LNCAP (cell line): ENCODE results near the gene LINC00237.

Source experiments
- TF ChIP-seq, protein P1 (sequence below): fragments of 450-650 bp; IDR thresholded peaks from 2 replicates; pipeline ENCODE4 v1.5.1; 2017; ENCODE audit warnings: mild to moderate bottlenecking

The LINC00237 gene

DNA sequence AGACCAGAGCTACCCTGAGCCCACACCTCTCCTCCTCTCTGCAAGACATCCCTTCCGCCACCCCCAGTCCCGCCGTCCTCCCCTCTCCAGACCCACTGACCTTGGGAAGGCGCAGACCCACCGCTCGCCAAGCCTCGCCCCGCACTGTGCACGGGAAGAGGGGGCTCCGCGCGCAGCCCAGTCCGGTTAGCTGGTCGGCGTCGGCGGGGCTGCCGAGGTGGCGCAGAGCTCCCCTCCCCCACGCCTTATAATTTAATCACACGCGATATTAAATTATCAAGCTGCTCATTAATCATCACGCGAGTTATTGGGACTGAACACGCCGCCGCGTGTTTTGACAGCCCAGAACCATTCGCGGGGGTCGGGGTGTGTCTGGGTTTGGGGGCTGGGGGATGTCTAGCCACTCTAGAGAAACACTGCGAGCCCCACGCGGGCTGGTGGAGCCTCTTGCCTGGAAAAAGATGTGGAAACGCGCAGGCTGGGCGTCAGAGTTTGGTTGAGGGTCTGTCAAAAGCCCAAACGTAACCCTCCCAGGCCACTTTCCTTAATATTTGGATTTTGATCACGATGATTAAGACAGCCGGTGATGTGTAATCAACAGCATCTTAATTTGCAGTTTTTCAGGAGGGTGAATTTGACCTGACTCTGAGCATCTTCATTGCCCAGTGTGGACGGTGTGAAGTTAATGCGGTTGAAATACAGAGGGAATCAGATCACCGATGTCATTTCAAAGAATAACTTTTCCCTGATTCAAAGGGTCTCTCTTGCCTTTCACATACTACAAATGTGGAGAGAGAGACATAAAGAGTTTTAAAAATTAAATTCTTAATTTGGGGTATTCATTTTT, at the start of gene LINC00237:
TSS of gene LINC00237 (minus strand) at position 188 of the 847 bp plus-strand sequence.
- TF ChIP-seq, protein P1, sequence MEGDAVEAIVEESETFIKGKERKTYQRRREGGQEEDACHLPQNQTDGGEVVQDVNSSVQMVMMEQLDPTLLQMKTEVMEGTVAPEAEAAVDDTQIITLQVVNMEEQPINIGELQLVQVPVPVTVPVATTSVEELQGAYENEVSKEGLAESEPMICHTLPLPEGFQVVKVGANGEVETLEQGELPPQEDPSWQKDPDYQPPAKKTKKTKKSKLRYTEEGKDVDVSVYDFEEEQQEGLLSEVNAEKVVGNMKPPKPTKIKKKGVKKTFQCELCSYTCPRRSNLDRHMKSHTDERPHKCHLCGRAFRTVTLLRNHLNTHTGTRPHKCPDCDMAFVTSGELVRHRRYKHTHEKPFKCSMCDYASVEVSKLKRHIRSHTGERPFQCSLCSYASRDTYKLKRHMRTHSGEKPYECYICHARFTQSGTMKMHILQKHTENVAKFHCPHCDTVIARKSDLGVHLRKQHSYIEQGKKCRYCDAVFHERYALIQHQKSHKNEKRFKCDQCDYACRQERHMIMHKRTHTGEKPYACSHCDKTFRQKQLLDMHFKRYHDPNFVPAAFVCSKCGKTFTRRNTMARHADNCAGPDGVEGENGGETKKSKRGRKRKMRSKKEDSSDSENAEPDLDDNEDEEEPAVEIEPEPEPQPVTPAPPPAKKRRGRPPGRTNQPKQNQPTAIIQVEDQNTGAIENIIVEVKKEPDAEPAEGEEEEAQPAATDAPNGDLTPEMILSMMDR, result no peak

DNA sequence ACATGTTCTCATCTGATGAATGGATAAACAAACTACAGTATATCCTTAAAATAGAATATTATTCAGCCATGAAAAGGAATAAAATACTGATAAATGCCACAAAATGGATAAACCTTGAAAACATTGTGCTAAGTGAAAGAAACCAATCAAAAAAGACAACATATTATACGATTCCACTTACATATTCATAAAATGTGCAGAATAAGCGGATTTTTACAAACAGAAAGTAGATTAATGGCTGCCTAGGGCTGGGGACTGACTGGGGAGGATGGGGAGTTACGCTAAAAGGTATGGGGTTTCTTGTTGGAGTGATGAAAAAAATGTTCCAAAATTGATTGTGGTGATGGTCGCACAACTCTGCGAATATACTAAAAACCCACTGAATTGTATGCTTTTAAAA, 49.1 kb upstream of the LINC00237 start:
- TF ChIP-seq, protein P1, result no peak

DNA sequence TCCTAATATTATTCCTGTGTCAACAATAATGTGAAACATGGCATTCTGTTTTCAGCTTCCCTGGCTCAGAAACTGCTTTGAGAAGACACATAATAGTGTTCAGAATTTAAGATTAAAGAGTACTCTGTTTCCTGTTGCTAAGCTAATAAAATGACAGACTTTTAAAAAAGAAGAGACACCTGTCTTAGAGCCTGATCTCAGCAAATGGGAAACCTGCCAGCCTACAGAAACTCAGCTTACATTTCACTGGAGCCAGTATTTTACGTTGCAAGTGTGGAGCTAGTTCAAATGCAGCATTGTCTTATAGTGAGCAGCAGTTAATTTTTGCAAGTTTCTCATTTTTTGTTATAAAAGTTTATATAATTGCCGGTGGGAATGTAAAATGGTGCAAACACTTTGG, 48.5 kb upstream of the LINC00237 start:
- TF ChIP-seq, protein P1, result no peak

DNA sequence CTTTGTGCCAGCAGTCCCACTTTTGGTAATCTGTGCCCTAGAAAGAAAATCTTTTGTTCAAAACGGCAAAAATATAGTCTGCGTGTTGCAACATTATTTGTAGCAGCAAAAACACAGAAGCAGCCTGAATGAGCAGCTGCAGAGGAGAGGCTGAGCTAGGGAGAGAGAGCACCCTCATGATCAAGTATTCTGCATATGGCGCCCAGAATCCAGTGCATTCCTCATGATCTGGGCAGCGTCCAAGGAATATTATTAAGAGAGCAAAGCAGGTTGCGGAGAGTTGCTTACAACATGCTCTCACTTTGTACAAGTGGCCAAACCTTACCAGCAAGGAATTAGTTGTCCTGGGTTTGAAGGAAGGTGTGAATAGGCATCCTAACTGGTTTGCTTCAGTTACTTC, 45.6 kb upstream of the LINC00237 start:
- TF ChIP-seq, protein P1, result no peak

DNA sequence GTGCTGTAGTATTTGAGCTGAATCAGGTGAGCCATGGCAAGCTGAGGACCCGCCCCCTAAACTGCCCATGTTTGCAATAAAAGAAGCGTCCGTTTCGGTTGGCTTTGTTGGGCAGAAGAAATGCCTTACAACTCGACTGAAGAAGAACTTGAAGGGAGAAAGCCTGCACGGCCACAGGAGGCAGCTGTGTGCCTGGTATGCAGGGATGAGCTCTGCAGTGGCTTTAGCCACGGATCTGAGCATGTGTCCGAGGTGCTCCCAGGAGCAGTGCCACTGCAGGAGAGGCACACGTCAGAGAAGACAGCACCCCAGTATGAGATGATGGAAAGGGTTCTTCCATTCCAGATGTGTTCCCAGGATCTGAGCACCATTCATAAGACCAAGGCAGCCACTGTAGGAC, 43.2 kb upstream of the LINC00237 start:
- TF ChIP-seq, protein P1, result no peak

DNA sequence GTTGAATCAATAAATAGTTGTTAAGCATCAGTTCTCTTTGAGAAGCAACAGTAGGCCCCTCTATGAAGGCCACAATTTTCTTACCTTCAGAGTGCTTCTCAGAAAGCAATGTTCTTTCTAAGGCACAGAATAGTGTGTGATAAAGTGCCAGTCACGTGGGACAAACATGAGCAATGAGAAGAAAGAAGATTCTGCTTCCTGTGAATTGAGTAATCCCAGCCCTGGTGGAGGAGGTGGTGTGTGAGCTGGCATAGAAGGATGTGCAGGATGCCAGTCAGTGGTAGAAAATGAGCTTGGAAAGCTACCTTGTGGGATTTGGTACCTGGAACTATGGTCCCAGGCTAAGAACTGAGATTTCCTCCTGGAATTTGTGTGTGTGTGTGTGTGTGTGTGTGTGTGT, 41.4 kb upstream of the LINC00237 start:
- TF ChIP-seq, protein P1, result no peak

DNA sequence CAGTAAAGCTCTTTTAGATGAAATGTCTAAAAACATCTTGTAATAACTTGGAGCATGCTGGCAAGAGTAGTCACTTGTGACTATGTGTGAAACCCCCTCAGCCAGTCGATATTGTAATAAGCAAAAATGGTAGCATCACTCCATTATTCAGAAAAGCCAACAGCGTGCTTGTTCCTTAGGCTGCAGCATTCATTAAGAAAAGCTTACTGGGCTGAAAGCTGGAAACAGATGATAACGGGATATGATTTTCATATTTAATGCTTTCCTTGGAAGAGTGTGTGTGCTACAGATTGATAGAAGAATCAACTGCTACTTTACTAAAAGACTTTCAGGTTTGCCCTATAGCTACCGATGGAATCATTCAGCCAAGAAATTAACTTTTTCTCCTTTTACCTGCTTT, 40.1 kb upstream of the LINC00237 start:
- TF ChIP-seq, protein P1, result no peak
